ENCODE data around the gene SPRR1A.
"Not testable (repeated sequence)": the region's sequence is repeated elsewhere in the genome, so short reads cannot be mapped to it uniquely, and the experiment has no call there.

SPRR1A gene

GRCh38 chr1:152976688-152977087, 7.2 kb upstream of the SPRR1A start:
- DNase-seq, result no peak

- DNase-seq, result no peak
Observed at GRCh38 chr1:152977614-152978013, 6.3 kb upstream of the SPRR1A start.

DNA sequence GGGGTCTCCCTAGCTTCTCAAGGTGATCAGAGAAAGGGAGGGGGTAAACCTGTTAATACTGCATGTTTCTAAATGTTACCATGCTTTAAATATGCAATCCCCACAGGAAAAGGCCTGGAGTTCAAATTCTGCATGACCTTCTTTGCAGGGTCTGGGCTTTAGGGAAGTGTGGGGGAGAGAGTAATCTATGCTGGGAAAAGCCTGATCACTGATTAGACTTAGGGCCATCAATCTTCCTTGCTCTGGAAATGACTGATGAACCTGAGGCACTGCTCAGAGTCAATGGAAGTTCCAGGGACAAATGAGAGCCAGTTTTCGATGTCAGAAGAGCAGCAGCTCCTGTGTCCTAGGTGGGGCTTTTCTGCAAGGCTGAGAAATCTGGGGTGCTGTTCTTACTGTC, 3.2 kb upstream of the SPRR1A start:
- no peak for DNase-seq

- no peak for DNase-seq
Observed at GRCh38 chr1:152981146-152981871, 2.6 kb upstream of the SPRR1A start.

DNA sequence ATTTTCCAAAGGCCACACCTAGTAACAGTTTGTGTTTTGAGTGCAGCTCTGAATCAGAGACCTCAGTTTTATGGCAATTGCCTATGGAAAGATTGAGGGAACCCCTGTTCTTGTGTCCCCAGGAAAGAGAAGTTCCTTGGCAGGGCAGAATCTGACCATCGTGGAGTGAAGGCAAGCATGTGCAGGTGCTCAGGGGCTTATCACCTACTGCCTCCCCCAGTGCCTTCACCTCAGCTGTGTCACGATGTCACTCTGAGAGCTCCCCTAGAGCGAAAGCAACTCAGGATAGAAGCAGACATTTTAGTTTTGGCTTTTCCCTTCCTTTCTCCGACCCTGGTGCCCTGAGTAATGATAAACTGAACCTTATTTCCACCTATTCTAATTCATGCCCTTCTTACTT, 1.8 kb upstream of the SPRR1A start:
- DNase-seq, result no peak

DNA sequence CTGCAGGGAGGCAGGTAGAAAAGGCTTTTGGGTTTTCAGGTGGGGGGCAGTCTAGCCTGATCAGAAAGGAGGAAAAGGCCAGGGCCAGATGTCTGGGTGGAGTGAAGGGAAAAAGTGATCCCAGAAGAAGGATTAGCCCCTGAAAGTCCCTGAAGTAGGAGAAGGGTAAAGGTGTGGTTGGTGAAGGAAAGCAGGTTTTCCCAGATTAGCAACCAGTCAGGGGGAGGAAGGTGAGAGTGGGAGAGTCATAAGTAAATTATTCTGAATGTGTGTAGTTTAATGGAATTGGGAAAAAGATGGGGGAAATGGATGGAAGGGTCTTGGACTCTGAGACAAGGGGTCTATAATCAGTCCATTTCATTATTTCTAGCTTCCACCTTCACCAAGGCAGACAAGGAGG, 647 bp upstream of the SPRR1A start:
- DNase-seq, result no peak

GRCh38 chr1:152986578-152986977, 2.7 kb downstream of the SPRR1A start:
- DNase-seq, result no peak

DNA sequence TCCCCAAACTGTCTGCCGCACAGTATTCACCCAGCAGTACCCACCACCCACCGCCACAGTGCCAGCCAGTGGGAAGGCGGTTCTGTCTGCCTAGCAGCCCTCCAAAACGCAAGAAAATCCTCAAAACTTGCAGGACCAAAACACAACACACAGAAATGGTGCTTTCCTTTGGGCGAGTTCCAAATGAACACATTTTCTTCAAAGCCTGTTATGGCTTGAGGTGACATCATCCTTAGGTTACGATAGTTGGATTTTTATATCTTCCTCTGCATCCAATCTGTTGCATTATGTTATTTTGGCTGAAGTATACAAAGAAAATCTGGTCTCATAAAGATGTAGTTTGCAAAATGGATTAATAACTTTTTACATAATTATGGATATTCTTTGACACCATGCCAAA, 9.3 kb downstream of the SPRR1A start:
- DNase-seq, result no peak

DNA sequence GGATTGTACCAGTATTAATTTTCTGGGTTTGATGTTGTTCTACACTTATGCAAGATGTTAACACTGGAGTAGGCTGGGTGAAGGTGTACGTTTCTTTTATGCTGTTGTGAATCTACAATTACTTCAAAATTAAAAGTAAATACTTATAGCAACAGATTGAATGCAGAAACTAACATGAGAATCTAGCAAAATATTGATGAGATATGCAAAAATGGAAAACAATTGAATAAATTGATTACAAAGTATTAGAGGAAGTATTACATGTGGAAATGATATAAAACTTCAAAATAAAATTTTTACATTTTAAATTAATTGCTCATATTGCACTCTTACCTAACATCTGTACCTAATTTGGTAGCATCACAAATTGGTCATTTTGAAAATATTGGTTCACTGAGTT, 12.0 kb downstream of the SPRR1A start:
- DNase-seq, result no peak

- no peak for DNase-seq
Observed at GRCh38 chr1:152996633-152997400, 12.9 kb downstream of the SPRR1A start.

- no peak for DNase-seq
Observed at GRCh38 chr1:152997901-152998300, 14.0 kb downstream of the SPRR1A start.

- DNase-seq, result no peak
Observed at GRCh38 chr1:152998476-152998875, 14.6 kb downstream of the SPRR1A start.

DNA sequence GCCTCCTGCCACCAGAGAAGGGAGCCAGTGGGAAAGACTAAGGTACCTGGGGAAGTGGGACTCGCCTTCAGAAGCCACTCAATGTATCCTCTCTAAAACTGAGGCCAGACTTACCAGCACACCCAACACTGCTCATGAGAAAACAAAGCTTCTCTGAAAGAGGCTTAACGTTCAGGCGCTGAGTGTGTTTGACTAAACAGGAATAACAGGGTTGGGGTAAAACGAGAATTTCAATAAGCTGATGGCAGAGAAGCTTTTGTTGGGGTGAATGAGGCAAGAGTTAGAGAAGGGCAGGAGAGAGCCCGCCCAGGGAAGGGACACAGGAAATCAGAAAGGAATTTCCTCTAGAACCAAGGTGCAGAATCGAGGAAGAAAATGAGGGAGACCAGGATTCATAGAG, 15.9 kb downstream of the SPRR1A start:
- no peak for DNase-seq

- no peak for DNase-seq
Observed at GRCh38 chr1:153000294-153000693, 16.4 kb downstream of the SPRR1A start.

DNA sequence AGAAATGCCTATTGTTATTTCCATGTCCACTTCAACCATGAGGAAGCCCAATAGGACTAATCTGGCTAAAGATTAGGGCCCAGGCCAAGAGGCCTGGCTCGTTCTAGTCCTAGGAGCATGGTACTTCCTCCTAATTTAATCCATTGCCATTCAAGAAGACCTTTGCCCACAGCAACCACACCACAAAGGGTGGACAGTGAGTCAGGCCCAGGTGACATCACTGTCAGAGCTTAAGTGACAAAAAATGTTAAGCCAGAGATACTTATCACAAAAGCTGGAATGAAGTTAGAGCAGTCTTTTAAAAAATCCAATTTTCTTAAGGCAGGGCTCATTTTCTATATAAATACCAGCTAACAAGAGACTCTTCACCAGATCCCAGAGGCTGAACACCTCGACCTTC, 17.5 kb downstream of the SPRR1A start, which contains the start of gene SPRR3:
TSS of gene SPRR3 (plus strand) at position 368 of the 400 bp plus-strand sequence. CDS start 1,272 bp downstream, outside the sequence.
- no peak for DNase-seq

DNA sequence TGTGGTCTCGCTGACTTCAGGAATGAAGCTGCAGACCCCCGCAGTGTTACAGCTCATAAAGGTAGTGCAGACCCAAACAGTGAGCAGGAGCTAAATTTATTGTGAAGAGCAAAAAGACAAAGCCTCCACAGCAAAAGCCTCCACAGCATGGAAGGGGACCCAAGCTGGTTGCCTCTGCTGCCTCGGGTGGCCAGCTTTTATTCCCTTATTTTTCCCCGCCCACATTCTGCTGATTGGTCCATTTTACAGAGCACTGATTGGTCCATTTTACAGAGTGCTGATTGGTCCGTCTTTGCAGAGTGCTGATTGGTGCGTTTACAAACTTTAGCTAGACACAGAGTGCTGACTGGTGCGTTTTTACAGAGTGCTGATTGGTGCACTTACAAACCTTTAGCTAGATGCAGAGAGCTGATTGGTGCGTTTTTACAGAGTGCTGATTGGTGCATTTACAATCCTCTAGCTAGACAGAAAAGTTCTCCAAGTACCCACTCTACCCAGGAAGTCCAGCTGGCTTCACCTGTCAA, 27.4 kb downstream of the SPRR1A start:
- not testable (repeated sequence) for DNase-seq

- DNase-seq, result not testable (repeated sequence)
Observed at GRCh38 chr1:153021829-153022228, 37.9 kb downstream of the SPRR1A start.

- not testable (repeated sequence) for DNase-seq
Observed at GRCh38 chr1:153022340-153022739, 38.5 kb downstream of the SPRR1A start.

DNA sequence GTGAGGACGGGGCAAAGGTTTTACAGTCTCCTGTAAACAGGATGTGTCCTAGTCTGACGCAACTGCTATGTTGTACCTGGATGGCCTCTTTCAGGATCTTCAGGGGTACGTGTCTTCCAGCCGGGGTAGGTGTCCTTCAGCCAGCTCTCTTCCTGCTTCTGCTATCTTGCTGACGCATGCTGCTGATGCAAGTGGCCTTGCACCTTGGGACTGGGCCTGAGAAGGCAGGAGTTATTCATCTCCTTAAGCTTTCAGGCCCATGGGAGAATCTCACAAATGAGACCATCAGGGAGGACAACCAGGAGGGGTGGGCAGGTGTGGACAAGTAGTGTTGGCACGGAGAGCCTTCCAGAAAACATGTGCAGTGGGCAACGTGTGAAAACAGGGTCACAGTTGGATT, 39.2 kb downstream of the SPRR1A start:
- no peak for DNase-seq

GRCh38 chr1:153024413-153024812, 40.5 kb downstream of the SPRR1A start:
- DNase-seq, result no peak

DNA sequence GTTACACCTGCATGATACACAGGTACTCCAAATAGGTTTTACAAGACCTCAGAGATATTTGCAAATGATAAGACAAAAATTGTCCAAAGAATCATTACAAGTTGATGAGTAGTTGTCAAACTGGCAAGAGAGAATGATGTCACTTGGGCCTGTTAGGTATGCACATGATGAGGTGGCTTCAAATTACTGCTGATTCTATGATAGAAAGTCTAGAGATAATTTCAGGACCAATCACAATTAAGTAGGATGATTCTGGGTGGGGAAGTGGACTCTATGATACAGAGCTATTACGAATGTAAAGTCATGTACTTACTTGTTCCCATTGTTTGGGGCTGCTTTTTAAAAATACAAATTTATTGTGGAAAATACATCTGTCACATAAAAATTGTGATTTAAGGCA, 41.9 kb downstream of the SPRR1A start:
- DNase-seq, result no peak

- no peak for DNase-seq
Observed at GRCh38 chr1:153028766-153029165, 44.9 kb downstream of the SPRR1A start.

DNA sequence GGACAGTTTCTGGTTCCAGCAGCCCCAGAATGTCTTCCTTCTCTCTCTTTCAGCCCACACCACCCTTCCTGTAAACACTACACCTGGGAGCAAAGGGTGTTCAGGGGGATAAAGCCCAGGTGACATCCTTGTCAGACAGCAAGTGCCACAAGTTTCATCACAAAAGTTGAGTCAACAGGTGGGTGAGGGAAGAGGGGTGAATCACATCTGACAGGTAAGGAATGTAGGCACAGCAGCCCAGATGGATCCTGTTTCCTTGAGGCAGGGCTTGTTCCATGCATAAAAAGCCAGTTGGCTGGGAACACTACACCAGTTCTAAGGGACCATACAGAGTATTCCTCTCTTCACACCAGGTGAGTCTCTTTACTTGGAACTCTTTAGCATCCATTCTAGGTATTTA, 47.0 kb downstream of the SPRR1A start, which contains the start of gene SPRR1B:
TSS of gene SPRR1B (plus strand) at position 309 of the 400 bp plus-strand sequence. CDS start 1,143 bp downstream, outside the sequence.
- no peak for DNase-seq

- no peak for DNase-seq
Observed at GRCh38 chr1:153032073-153032472, 48.2 kb downstream of the SPRR1A start.

Data from activated T-cell treated with anti-CD3 and anti-CD28 coated beads, Interleukin-2, amount 50 U/mL, for 48 hours (primary cell).